Neural progenitor cell (in vitro differentiated cells): ENCODE results near the gene CFAP57.

Source experiments
- EZH2phosphoT487 ChIP-seq: fragments of 200-600 bp; sonication (generic); IDR thresholded peaks from 2 replicates; pipeline ENCODE4 v1.6.1; 2017; ENCODE audit warnings: antibody characterized with exemption
- TF ChIP-seq, protein P1 (sequence below): fragments of 200-600 bp; sonication (generic); IDR thresholded peaks from 2 replicates; pipeline ENCODE4 v1.5.1; 2017; ENCODE audit warnings: antibody characterized with exemption, mild to moderate bottlenecking

DNA sequence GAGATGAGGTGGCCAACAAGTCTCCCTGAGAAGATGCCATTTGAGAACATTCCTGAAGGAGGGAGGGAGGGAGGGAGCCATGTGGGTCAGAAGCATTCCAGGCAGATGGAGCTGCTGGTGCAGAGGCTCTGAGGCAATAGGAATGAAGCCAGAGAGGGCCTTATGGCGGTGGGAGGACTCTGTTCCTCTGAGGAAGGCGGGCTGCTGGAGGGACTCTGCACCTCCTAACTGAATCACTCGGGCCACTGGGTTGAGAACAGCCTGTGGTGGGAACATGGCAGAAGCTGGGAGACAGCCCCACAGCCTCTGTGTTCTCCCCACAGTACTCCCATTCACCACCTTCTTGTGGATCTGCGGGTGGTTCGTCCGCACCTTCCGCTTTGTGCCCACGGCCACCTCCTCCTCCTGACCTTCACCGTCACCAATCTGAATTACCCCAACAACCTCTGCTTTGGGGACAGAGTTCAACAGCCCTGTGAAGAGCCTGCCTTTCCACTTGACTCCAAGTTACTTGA, 95.2 kb downstream of the CFAP57 start:
- TF ChIP-seq, protein P1, sequence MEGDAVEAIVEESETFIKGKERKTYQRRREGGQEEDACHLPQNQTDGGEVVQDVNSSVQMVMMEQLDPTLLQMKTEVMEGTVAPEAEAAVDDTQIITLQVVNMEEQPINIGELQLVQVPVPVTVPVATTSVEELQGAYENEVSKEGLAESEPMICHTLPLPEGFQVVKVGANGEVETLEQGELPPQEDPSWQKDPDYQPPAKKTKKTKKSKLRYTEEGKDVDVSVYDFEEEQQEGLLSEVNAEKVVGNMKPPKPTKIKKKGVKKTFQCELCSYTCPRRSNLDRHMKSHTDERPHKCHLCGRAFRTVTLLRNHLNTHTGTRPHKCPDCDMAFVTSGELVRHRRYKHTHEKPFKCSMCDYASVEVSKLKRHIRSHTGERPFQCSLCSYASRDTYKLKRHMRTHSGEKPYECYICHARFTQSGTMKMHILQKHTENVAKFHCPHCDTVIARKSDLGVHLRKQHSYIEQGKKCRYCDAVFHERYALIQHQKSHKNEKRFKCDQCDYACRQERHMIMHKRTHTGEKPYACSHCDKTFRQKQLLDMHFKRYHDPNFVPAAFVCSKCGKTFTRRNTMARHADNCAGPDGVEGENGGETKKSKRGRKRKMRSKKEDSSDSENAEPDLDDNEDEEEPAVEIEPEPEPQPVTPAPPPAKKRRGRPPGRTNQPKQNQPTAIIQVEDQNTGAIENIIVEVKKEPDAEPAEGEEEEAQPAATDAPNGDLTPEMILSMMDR = no peak
- no peak for TF ChIP-seq EZH2phosphoT487
